ENCODE results near the gene ATP6AP2. TPM values are rescaled to one million over a fixed set of nuclear protein-coding genes. Genes with fewer than 3 reads are reported as not detected.
A peak's percentile ranks its signal among the peaks of the same experiment; 100 is the strongest.

The ATP6AP2 gene
- total and polyA plus RNA-seq, 5 donors from 2014 or later = 63.2 to 209 (median 160) TPM

DNA sequence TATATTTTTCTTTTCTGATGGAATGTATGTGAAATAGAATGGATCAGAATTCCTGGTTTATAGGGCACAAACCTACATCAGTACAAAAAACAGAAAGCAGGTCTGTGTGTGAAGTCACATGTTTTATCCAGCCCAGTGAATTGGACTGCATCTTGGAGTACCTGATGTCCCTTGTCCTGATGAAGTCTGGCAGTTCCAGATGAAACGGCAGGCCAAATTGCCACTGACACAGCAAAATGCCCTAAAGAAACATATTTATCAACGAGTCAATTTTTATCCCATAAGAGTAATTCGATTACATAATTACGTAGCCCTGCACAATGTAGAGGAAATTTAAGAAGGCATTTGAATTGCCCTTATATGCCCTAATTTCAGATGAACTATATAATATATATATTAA is 37.8 kb upstream of the ATP6AP2 start:
- no peaks in the 10 kb centered on the region for H3K36me3 Mint-ChIP-seq
- no peak for DNase-seq
- no peaks in the 10 kb centered on the region for H3K36me3 ChIP-seq (ENCODE audit: control insufficient read depth, insufficient read depth, low read length)
- H3K4me3 ChIP-seq (ENCODE audit: low read depth, low read length) = no peak overlapping the region
- no peak overlapping the region for H3K4me3 Mint-ChIP-seq
- H3K4me1 ChIP-seq (ENCODE audit: control insufficient read depth, insufficient read depth, low read length, poor library complexity, severe bottlenecking) = peaks cover 11% of the 10 kb centered on the region
- peaks cover 13% of the 10 kb centered on the region for H3K27me3 Mint-ChIP-seq
- H3K27ac Mint-ChIP-seq = no peak overlapping the region
- H3K4me1 Mint-ChIP-seq = peaks cover 0 to 26% (median 4%) of the 10 kb centered on the region in 4 donors
- H3K9me3 ChIP-seq (ENCODE audit: control insufficient read depth in 2 of 2, low read length in 2 of 2) = no peaks in the 10 kb centered on the region
- no peaks in the 10 kb centered on the region for H3K27me3 ChIP-seq (ENCODE audit: control insufficient read depth, insufficient read depth, low read length)
- H3K9me3 Mint-ChIP-seq = peaks cover 0 to 1% (median 0%) of the 10 kb centered on the region in 7 donors
- no peak for ATAC-seq (ENCODE audit: low read depth in 2 of 2)
- no peak overlapping the region for H3K27ac ChIP-seq (ENCODE audit: insufficient read depth, low read length, poor library complexity, severe bottlenecking)

DNA sequence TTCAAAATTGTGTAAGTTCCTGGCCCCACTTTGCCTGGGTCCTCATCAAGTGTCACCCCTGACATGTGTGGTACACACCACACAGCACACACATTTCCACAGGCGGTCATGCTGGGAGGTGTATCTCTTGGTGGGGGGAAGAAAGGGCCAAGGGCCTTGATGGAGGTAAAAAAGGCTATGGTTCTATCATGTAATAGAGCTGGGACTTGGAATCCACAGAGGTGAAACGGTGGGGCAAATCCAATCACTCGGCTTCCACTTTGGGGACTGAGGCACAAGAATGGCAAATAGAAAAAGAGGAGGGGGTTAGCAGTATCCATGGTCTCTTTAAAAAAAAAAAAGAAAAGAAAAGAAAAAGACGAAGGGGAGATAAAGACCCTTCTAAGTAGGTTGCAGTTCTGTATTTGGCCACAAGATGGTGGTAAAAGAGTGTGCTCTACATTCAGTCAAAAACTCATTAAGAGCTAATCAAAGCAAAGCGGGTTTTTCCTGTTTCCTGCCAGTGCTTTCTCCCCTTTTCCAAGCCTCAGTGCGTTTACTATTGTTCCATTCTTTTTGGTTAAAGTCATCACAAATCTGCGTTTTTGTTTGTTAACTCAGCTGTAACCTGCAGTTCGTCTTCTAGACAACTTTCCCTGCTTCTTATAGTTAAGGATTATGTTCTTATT is 37.0 kb upstream of the ATP6AP2 start:
- no peaks in the 10 kb centered on the region for H3K9me3 ChIP-seq (ENCODE audit: control insufficient read depth in 2 of 2, low read length in 2 of 2)
- H3K27me3 ChIP-seq (ENCODE audit: control insufficient read depth, insufficient read depth, low read length) = no peaks in the 10 kb centered on the region
- H3K36me3 Mint-ChIP-seq = no peaks in the 10 kb centered on the region
- peaks cover 9% of the 10 kb centered on the region for H3K4me1 ChIP-seq (ENCODE audit: control insufficient read depth, insufficient read depth, low read length, poor library complexity, severe bottlenecking)
- H3K9me3 Mint-ChIP-seq = peaks cover 0 to 1% (median 0%) of the 10 kb centered on the region in 7 donors
- peaks cover 0 to 23% (median 4%) of the 10 kb centered on the region in 4 donors for H3K4me1 Mint-ChIP-seq
- no peak overlapping the region for H3K27ac ChIP-seq (ENCODE audit: insufficient read depth, low read length, poor library complexity, severe bottlenecking)
- H3K27me3 Mint-ChIP-seq = peaks cover 10% of the 10 kb centered on the region
- H3K4me3 ChIP-seq (ENCODE audit: low read depth, low read length) = no peak overlapping the region
- no peaks in the 10 kb centered on the region for H3K36me3 ChIP-seq (ENCODE audit: control insufficient read depth, insufficient read depth, low read length)
- H3K4me3 Mint-ChIP-seq = peak overlapping the region in 1 of 4 donors; percentile 51
- no peak for ATAC-seq (ENCODE audit: low read depth in 2 of 2)
- peak overlapping the region in 1 of 3 donors; percentile 29 for H3K27ac Mint-ChIP-seq
- DNase-seq = peak in 2 of 3 donors; percentile 38 to 61

GRCh38 chrX:40544343-40545266 is 36.2 kb upstream of the ATP6AP2 start:
- H3K4me3 ChIP-seq (ENCODE audit: low read depth, low read length) = no peak overlapping the region
- DNase-seq (no peak), ATAC-seq (ENCODE audit: low read depth in 2 of 2) (no peak)
- no peaks in the 10 kb centered on the region for H3K36me3 ChIP-seq (ENCODE audit: control insufficient read depth, insufficient read depth, low read length)
- H3K27me3 ChIP-seq (ENCODE audit: control insufficient read depth, insufficient read depth, low read length) = no peaks in the 10 kb centered on the region
- Mint-ChIP-seq H3K9me3 (peaks cover 0 to 1% (median 0%) of the 10 kb centered on the region in 7 donors), H3K27ac (no peak overlapping the region), H3K4me1 (peaks cover 0 to 15% (median 4%) of the 10 kb centered on the region in 4 donors), H3K36me3 (no peaks in the 10 kb centered on the region), H3K27me3 (peaks cover 9% of the 10 kb centered on the region), H3K4me3 (no peak overlapping the region)
- H3K27ac ChIP-seq (ENCODE audit: insufficient read depth, low read length, poor library complexity, severe bottlenecking) = no peak overlapping the region
- H3K9me3 ChIP-seq (ENCODE audit: control insufficient read depth in 2 of 2, low read length in 2 of 2) = no peaks in the 10 kb centered on the region
- peaks cover under 1% of the 10 kb centered on the region for H3K4me1 ChIP-seq (ENCODE audit: control insufficient read depth, insufficient read depth, low read length, poor library complexity, severe bottlenecking)

GRCh38 chrX:40546870-40547269 is 33.9 kb upstream of the ATP6AP2 start:
- Mint-ChIP-seq H3K36me3 (no peaks in the 10 kb centered on the region), H3K4me1 (peaks cover 0 to 5% (median 0%) of the 10 kb centered on the region in 4 donors), H3K4me3 (no peak overlapping the region), H3K9me3 (peaks cover 0 to 1% (median 0%) of the 10 kb centered on the region in 7 donors), H3K27ac (no peak overlapping the region), H3K27me3 (no peaks in the 10 kb centered on the region)
- ATAC-seq (ENCODE audit: low read depth in 2 of 2) = no peak
- Histone ChIP-seq H3K36me3 (ENCODE audit: control insufficient read depth, insufficient read depth, low read length) (no peaks in the 10 kb centered on the region), H3K4me1 (ENCODE audit: control insufficient read depth, insufficient read depth, low read length, poor library complexity, severe bottlenecking) (no peaks in the 10 kb centered on the region), H3K27ac (ENCODE audit: insufficient read depth, low read length, poor library complexity, severe bottlenecking) (no peak overlapping the region), H3K4me3 (ENCODE audit: low read depth, low read length) (no peak overlapping the region), H3K27me3 (ENCODE audit: control insufficient read depth, insufficient read depth, low read length) (no peaks in the 10 kb centered on the region), H3K9me3 (ENCODE audit: control insufficient read depth in 2 of 2, low read length in 2 of 2) (no peaks in the 10 kb centered on the region)
- no peak for DNase-seq

- H3K27ac Mint-ChIP-seq = no peak overlapping the region
- no peak for DNase-seq
Observed at GRCh38 chrX:40550066-40550465, 30.7 kb upstream of the ATP6AP2 start.

DNA sequence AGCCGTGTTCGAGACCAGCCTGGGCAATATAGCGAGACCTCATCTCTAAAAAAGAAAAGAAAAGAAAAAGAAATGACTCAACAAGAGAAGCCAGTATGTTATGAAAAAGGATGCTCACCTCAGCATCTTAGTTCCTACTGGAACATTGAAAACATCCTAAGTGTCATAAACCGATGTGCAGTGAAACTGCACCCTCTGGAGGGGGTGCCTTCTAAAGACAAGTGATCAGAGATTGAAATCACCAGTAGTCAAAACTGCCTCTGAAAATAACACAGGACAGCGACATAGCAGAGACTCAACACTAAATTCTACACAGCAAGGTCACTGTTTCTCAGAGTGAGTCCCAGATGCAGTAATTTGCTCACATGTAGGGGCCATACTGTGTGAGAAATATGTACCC is 28.0 kb upstream of the ATP6AP2 start:
- Mint-ChIP-seq H3K9me3 (no peaks in the 10 kb centered on the region), H3K36me3 (no peaks in the 10 kb centered on the region), H3K4me3 (no peak overlapping the region), H3K27me3 (no peaks in the 10 kb centered on the region), H3K4me1 (no peaks in the 10 kb centered on the region), H3K27ac (no peak overlapping the region)
- H3K27ac ChIP-seq (ENCODE audit: insufficient read depth, low read length, poor library complexity, severe bottlenecking) = no peak overlapping the region
- no peaks in the 10 kb centered on the region for H3K36me3 ChIP-seq (ENCODE audit: control insufficient read depth, insufficient read depth, low read length)
- no peaks in the 10 kb centered on the region for H3K4me1 ChIP-seq (ENCODE audit: control insufficient read depth, insufficient read depth, low read length, poor library complexity, severe bottlenecking)
- no peaks in the 10 kb centered on the region for H3K27me3 ChIP-seq (ENCODE audit: control insufficient read depth, insufficient read depth, low read length)
- DNase-seq (no peak), ATAC-seq (ENCODE audit: low read depth in 2 of 2) (no peak)
- no peaks in the 10 kb centered on the region for H3K9me3 ChIP-seq (ENCODE audit: control insufficient read depth in 2 of 2, low read length in 2 of 2)
- no peak overlapping the region for H3K4me3 ChIP-seq (ENCODE audit: low read depth, low read length)

More at GRCh38 chrX:40550066-40550465, 30.7 kb upstream of the ATP6AP2 start:
- Histone ChIP-seq H3K9me3 (ENCODE audit: control insufficient read depth in 2 of 2, low read length in 2 of 2) (no peaks in the 10 kb centered on the region), H3K4me1 (ENCODE audit: control insufficient read depth, insufficient read depth, low read length, poor library complexity, severe bottlenecking) (no peaks in the 10 kb centered on the region), H3K27ac (ENCODE audit: insufficient read depth, low read length, poor library complexity, severe bottlenecking) (no peak overlapping the region), H3K36me3 (ENCODE audit: control insufficient read depth, insufficient read depth, low read length) (no peaks in the 10 kb centered on the region), H3K27me3 (ENCODE audit: control insufficient read depth, insufficient read depth, low read length) (no peaks in the 10 kb centered on the region), H3K4me3 (ENCODE audit: low read depth, low read length) (no peak overlapping the region)
- Mint-ChIP-seq H3K36me3 (no peaks in the 10 kb centered on the region), H3K27me3 (no peaks in the 10 kb centered on the region), H3K4me1 (no peaks in the 10 kb centered on the region), H3K9me3 (no peaks in the 10 kb centered on the region), H3K4me3 (no peak overlapping the region)
- no peak for ATAC-seq (ENCODE audit: low read depth in 2 of 2)

- Mint-ChIP-seq H3K9me3 (no peaks in the 10 kb centered on the region), H3K27ac (no peak overlapping the region), H3K36me3 (no peaks in the 10 kb centered on the region), H3K4me3 (no peak overlapping the region), H3K4me1 (no peaks in the 10 kb centered on the region), H3K27me3 (no peaks in the 10 kb centered on the region)
- no peak overlapping the region for H3K4me3 ChIP-seq (ENCODE audit: low read depth, low read length)
- no peak overlapping the region for H3K27ac ChIP-seq (ENCODE audit: insufficient read depth, low read length, poor library complexity, severe bottlenecking)
- ATAC-seq (ENCODE audit: low read depth in 2 of 2) (no peak), DNase-seq (no peak)
- no peaks in the 10 kb centered on the region for H3K27me3 ChIP-seq (ENCODE audit: control insufficient read depth, insufficient read depth, low read length)
- no peaks in the 10 kb centered on the region for H3K36me3 ChIP-seq (ENCODE audit: control insufficient read depth, insufficient read depth, low read length)
- H3K9me3 ChIP-seq (ENCODE audit: control insufficient read depth in 2 of 2, low read length in 2 of 2) = no peaks in the 10 kb centered on the region
- H3K4me1 ChIP-seq (ENCODE audit: control insufficient read depth, insufficient read depth, low read length, poor library complexity, severe bottlenecking) = no peaks in the 10 kb centered on the region
Observed at GRCh38 chrX:40558590-40558989, 22.2 kb upstream of the ATP6AP2 start.

Measured in CD4-positive, CD25-positive, alpha-beta regulatory T cell (primary cell).